Activated CD4-positive, alpha-beta T cell treated with anti-CD3 and anti-CD28 coated beads, Interleukin-2, Interleukin-6, amounts not matched to agents 100 ng/mL and 50 ng/mL, durations not matched to agents 16 hours and 8 hours (primary cell): ENCODE results near the gene ARNT2.

Source experiments
- DNase-seq: peaks from one replicate; pipeline ENCODE4 v3.0.0-alpha.2; 2020

Gene ARNT2

GRCh38 chr15:80444680-80445251 is 40.6 kb downstream of the ARNT2 start:
- DNase-seq, result no peak

DNA sequence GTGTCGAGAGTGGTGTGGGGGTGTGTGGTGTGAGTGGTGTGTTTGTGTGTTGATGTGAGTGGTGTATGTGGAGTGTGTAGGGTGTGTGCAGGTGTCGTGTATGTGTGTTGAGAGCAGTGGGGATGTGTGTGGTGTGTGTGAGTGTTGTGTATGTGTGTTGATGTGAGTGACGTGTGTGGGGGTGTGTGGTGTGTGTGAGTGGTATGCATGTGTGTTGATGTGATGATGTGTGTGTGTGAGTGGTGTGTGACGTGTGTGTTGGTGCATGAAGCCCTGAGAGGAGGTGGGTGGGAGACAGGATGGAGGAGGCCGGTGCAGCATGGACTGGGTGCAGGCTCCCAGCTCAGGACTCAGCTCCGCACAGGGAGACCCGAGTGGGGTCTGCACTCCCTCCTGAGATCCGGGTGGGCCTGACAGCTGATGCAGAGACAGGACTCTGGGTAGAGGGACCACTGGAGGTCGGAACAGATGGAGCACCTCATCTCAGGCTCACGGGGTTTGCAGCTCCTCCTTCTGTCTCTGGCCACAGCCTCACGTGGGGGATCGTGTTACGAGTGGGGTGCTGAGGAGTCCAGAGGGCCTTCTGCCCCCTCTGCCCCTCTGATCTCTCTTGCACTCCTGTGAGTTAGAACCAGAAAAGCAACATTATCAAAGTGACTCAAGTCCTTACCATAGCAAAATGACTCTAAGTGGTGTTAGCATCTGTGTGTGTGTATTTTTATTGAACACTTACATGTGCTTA is 41.3 kb downstream of the ARNT2 start:
- no peak for DNase-seq

GRCh38 chr15:80447077-80447476 is 42.9 kb downstream of the ARNT2 start:
- no peak for DNase-seq

GRCh38 chr15:80449825-80450224 is 45.6 kb downstream of the ARNT2 start:
- DNase-seq, result no peak

DNA sequence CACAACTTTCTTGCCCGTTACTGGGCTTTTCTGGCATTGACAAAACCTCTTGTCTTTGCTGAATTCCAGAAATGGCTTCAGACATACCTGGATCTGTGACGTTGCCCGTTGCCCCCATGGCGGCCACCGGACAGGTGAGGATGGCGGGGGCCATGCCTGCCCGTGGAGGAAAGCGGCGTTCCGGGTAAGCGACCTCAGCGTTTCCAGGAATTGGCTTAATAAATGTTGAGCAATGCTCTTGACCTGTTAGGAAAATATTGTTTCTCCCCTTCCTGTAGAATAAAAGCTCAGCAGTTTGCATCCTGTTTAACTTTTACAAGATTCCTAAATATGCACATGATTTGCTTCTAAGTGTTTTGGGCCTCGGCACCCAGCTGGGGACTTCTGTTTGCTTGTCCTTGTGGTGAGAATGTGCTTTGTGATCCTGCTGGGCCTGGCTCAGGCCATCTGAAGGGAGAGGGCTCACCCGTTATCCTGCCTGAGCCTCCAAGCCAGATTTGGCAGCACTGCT is 46.7 kb downstream of the ARNT2 start:
- DNase-seq, result no peak

- DNase-seq, result no peak
Observed at GRCh38 chr15:80452166-80452565, 48.0 kb downstream of the ARNT2 start.

DNA sequence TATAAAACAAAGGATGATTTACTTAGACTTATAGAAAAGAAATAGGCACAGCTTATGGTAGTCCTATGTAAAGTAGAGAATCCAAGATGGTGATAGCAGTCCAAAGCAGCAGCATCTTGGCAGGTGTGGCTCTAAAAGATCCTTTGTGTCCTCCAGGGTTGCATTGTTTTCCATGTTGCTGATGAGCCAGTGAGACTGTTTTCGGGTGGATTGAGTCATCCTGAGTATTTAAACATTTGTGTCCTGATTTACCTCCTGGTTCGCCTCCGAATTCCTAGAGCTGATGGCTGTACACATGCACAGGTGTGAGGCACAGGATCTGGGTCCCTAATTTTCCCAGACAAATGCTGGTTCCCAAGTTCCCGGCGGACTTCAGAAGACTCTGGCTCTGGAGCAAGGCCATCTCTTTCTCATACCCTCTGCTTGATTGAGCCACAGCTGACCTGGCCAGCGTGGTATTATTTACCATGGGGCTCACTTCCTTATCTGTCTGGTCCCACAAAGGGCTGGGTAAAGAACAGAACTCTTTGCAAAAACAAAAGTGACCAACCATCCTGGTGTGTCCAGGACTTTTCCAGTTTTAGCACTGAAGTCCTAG is 51.0 kb downstream of the ARNT2 start:
- DNase-seq, result no peak

GRCh38 chr15:80455668-80456442 is 51.7 kb downstream of the ARNT2 start:
- DNase-seq, result peak; percentile 72

- peak; percentile 12 for DNase-seq
Observed at GRCh38 chr15:80456517-80457492, 52.6 kb downstream of the ARNT2 start.

DNA sequence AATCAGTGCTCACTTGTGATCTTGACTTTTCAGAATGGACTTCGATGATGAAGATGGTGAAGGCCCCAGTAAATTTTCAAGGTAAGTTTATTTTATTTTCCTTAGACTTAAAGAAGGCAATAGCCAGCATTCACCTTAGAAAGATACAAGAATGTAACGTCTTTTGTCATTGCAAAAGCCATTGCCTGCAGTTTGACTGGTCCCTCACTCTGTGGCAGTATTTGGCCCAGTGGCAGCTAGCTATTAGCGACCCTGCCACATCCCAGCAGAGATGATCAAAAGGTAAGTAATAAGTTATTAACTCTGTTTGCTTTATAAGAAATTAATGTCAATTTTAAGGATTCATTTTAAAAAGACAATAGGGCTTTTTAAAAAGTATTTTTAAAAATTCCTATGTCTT is 53.7 kb downstream of the ARNT2 start:
- DNase-seq, result no peak

GRCh38 chr15:80458580-80458979 is 54.4 kb downstream of the ARNT2 start:
- DNase-seq, result no peak

GRCh38 chr15:80459380-80459779 is 55.2 kb downstream of the ARNT2 start:
- DNase-seq, result no peak

GRCh38 chr15:80459818-80460217 is 55.6 kb downstream of the ARNT2 start:
- no peak for DNase-seq

GRCh38 chr15:80461356-80462095 is 57.3 kb downstream of the ARNT2 start:
- no peak for DNase-seq

DNA sequence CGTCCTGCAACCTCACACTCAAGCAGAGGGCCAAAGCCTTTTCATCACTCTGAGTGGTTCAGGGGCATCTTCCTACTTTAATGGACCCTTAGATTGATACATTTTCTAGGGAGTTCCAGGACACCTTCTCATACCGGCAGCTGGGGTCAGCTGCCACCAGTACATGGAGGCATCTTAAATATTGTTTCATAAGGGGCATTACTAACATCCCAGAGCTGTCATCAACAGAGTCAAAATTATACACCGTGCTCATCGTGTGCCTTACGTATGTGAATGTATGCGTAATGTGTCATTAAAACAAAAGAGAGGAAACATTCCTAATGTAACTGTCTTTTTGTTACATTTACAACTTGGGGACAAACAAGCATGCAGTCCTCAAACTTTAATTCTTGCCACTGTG is 57.9 kb downstream of the ARNT2 start:
- no peak for DNase-seq

- DNase-seq, result no peak
Observed at GRCh38 chr15:80462836-80463512, 58.8 kb downstream of the ARNT2 start.

- DNase-seq, result no peak
Observed at GRCh38 chr15:80464951-80465625, 60.9 kb downstream of the ARNT2 start.

- DNase-seq, result no peak
Observed at GRCh38 chr15:80465626-80466005, 61.4 kb downstream of the ARNT2 start.

DNA sequence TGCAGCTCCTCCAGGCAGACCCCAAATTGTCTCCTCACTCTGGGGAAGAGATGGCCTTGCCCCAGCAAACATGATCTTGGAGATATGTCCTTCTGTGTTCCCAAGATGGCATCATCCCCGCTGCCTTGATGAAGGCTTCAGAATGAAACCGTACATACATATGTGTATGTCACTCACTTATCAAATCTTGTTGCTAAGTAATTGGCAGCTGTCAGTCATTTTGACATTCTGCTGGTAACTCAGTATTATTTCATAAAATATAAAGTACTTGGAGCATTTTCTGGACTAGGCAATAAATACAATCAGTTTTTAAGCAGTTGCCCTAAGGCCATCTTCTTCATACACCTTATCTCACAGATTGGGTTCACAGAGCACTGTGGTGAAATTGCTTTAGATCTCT is 62.4 kb downstream of the ARNT2 start:
- no peak for DNase-seq

DNA sequence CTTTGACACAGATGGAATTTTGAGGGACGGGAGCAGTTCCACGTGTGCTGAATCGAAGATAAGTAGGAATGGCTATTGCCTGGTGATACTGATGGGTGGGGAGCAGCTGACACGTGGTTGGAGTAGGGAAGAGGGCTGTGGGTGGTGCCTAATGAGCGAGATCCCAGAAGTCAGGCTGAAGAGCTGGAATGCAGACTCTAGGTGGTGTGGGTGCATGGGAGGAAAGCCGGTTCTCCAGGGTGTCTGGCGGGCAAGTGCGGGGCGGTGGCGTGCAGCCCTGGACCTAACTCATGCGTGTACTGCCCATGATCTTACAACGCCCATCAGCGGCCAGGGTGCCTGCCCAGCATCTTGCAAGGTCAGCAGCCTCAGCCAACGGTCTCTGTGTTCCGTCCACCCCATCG is 63.1 kb downstream of the ARNT2 start:
- DNase-seq, result no peak
